ENCODE results near the gene MTFMT.
"Not testable (repeated sequence)": the region's sequence is repeated elsewhere in the genome, so short reads cannot be mapped to it uniquely, and the experiment has no call there.

The MTFMT gene

DNA sequence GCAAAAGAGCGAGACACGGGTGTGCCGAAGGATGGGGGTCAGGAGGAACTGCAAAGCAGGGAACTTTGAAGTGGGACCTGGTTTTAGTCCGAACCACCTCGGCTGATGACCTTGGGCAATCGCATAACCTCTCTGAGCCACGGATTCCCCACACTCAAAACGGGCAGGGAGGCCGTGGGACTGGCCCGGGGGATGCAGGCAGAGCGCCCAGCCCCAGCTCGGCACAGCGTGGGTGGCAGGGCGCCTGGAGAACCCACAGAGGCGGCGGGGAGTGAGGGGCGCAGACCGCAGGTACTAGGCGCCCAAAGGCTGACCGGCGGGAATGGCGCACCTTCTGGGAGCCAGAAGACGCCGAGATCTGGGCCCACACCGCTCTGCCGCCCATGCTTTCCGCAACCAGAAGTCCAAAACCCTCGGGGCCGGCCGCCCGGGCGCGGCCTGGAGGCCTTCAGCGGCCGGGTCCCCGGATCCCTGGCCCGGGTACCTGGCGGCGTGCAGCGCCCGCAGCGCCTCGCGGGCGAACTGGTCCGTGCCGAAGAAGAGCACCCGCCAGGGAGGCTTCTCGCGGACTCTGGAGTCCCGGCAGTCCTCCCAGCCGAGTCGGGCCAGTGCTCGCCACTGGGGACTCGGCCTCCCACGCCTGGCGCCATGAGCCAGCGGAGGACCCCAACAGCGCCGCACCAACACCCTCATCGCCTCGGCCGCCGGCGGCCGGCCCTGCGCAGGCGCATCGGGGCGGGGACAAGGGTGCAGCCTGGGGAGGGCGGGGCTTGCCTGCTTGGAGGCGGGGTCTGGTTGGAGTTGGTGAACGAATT is at the start of gene MTFMT:
TSS of gene MTFMT (minus strand) at position 719 of the 815 bp plus-strand sequence. CDS start at position 693, 26 bp downstream.
- TF ChIP-seq, protein P1, sequence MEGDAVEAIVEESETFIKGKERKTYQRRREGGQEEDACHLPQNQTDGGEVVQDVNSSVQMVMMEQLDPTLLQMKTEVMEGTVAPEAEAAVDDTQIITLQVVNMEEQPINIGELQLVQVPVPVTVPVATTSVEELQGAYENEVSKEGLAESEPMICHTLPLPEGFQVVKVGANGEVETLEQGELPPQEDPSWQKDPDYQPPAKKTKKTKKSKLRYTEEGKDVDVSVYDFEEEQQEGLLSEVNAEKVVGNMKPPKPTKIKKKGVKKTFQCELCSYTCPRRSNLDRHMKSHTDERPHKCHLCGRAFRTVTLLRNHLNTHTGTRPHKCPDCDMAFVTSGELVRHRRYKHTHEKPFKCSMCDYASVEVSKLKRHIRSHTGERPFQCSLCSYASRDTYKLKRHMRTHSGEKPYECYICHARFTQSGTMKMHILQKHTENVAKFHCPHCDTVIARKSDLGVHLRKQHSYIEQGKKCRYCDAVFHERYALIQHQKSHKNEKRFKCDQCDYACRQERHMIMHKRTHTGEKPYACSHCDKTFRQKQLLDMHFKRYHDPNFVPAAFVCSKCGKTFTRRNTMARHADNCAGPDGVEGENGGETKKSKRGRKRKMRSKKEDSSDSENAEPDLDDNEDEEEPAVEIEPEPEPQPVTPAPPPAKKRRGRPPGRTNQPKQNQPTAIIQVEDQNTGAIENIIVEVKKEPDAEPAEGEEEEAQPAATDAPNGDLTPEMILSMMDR (IDR thresholded peaks at IDR 0.05; ENCODE audit: insufficient read depth, low read length, poor library complexity, severe bottlenecking): no peak
- H3K36me3 ChIP-seq (ENCODE audit: control insufficient read depth, insufficient read depth, low read length): peaks cover 1% of the 10 kb centered on the region; the same call in 1 of the 2 replicates
- peak; percentile 90 for DNase-seq (ENCODE audit: extremely low read depth, insufficient read length)

DNA sequence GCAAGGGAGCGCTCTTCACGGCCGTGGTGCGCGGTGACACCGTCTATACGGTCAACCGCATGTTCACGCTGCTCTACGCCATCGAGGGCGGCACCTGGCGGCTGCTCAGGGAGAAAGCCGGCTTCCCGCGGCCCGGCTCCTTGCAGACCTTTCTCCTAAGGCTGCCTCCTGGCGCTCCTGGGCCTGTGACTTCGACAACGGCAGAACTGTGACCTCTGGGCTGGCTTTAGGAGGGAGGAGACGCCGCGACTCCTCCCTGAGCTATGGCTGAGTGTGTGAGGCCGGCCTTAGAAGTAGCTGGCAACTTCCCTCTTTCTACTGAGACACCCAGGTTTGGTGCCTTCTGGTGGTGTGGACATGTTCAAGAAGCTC is 48.5 kb upstream of the MTFMT start:
- no peaks in the 10 kb centered on the region for H3K36me3 ChIP-seq (ENCODE audit: control insufficient read depth, insufficient read depth, low read length)
- H3K4me3 ChIP-seq (replicated peaks; ENCODE audit: low read depth, low read length): no peak overlapping the region
- no peaks in the 10 kb centered on the region; the same call in 1 of the 2 replicates for H3K27me3 ChIP-seq (replicated peaks; ENCODE audit: control insufficient read depth, insufficient read depth, low read length)
- TF ChIP-seq, protein P1 (IDR thresholded peaks at IDR 0.05; ENCODE audit: insufficient read depth, low read length, poor library complexity, severe bottlenecking): peak; percentile 25
- peak; percentile 47 for DNase-seq (ENCODE audit: extremely low read depth, insufficient read length)

More for the DNA sequence above, at the start of gene MTFMT:
- no peaks in the 10 kb centered on the region for H3K27me3 ChIP-seq (replicated peaks; ENCODE audit: control insufficient read depth, insufficient read depth, low read length)
- peak within 1 kb of the TSS; percentile 90 for H3K4me3 ChIP-seq (replicated peaks; ENCODE audit: low read depth, low read length)

DNA sequence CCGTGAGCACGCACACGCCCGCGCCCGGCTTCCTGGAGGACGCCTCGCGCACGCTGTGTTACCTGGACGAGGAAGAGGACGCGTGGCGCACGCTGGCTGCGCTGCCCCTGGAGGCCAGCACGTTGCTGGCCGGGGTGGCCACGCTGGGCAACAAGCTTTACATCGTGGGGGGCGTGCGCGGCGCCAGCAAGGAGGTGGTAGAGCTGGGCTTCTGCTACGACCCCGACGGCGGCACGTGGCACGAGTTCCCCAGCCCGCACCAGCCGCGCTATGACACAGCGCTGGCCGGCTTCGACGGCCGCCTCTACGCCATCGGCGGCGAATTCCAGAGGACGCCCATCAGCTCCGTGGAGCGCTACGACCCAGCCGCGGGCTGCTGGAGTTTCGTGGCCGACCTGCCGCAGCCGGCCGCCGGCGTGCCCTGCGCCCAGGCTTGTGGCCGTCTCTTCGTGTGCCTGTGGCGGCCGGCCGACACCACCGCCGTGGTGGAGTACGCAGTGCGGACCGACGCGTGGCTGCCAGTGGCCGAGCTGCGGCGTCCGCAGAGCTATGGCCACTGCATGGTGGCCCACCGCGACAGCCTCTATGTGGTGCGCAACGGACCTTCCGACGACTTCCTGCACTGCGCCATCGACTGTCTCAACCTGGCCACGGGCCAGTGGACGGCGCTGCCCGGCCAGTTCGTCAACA is 48.0 kb upstream of the MTFMT start:
- no peak for DNase-seq (ENCODE audit: extremely low read depth, insufficient read length)
- TF ChIP-seq, protein P1 (IDR thresholded peaks at IDR 0.05; ENCODE audit: insufficient read depth, low read length, poor library complexity, severe bottlenecking): no peak
- no peak overlapping the region for H3K4me3 ChIP-seq (replicated peaks; ENCODE audit: low read depth, low read length)
- no peaks in the 10 kb centered on the region; the same call in 1 of the 2 replicates for H3K27me3 ChIP-seq (replicated peaks; ENCODE audit: control insufficient read depth, insufficient read depth, low read length)
- no peaks in the 10 kb centered on the region for H3K36me3 ChIP-seq (ENCODE audit: control insufficient read depth, insufficient read depth, low read length)

DNA sequence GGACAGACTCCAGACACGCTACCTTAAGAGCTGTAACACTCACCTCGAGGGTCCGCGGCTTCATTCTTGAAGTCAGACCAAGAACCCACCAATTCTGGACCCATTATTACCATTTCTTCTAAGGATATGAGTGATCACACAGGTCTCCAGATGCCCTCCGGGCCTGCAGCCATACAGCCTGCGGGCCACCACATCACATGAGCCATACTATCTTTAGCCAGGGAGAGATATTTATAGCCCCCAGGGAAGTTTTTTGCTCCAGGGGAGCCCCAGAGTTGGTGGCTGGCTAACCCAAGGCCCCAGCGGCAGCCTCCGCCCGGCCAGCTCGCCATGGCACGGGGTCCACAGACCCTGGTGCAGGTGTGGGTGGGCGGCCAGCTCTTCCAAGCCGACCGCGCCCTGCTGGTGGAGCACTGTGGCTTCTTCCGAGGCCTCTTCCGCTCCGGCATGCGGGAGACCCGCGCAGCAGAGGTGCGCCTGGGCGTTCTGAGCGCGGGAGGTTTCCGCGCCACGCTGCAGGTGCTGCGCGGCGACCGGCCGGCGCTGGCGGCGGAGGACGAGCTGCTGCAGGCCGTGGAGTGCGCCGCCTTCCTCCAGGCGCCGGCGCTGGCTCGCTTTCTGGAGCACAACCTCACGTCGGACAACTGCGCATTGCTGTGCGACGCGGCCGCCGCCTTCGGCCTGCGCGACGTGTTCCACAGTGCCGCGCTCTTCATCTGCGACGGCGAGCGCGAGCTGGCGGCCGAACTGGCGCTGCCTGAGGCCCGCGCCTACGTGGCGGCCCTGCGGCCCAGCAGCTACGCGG is 47.2 kb upstream of the MTFMT start, which contains the start of gene KBTBD13:
TSS of gene KBTBD13 (plus strand) at position 261 of the 805 bp plus-strand sequence. CDS start at position 331, 70 bp downstream.
- TF ChIP-seq, protein P1 (IDR thresholded peaks at IDR 0.05; ENCODE audit: insufficient read depth, low read length, poor library complexity, severe bottlenecking): no peak
- no peak within 1 kb of the TSS for H3K4me3 ChIP-seq (replicated peaks; ENCODE audit: low read depth, low read length)
- H3K36me3 ChIP-seq (ENCODE audit: control insufficient read depth, insufficient read depth, low read length): no peaks in the 10 kb centered on the region
- DNase-seq (ENCODE audit: extremely low read depth, insufficient read length): no peak
- H3K27me3 ChIP-seq (replicated peaks; ENCODE audit: control insufficient read depth, insufficient read depth, low read length): no peaks in the 10 kb centered on the region; the same call in 1 of the 2 replicates

DNA sequence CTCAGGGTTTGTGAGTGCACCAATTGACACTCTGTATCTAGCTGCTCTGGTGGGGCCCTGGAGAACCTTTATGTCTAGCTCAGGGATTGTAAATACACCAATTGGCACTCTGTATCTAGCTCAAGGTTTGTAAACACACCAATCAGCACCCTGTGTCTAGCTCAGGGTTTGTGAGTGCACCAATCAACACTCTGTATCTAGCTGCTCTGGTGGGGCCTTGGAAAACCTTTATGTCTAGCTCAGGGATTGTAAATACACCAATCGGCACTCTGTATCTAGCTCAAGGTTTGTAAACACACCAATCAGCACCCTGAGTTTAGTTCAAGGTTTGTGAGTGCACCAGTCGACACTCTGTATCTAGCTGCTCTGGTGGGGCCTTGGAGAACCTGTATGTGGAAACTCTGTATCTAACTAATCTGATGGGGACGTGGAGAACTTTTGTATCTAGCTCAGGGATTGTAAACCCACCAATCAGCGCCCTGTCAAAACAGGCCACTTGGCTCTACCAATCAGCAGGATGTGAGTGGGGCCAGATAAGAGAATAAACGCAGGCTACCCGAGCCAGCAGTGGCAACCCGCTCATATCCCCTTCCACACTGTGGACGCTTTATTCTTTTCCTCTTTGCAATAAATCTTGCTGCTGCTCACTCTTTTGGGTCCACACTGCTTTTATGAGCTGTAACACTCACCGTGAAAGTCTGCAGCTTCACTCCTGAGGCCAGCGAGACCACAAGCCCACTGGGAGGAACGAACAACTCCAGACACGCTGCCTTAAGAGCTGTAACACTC is 46.4 kb upstream of the MTFMT start:
- H3K36me3 ChIP-seq (ENCODE audit: control insufficient read depth, insufficient read depth, low read length); DNase-seq (ENCODE audit: extremely low read depth, insufficient read length); H3K4me3 ChIP-seq (replicated peaks; ENCODE audit: low read depth, low read length); H3K27me3 ChIP-seq (replicated peaks; ENCODE audit: control insufficient read depth, insufficient read depth, low read length): not testable (repeated sequence)

DNA sequence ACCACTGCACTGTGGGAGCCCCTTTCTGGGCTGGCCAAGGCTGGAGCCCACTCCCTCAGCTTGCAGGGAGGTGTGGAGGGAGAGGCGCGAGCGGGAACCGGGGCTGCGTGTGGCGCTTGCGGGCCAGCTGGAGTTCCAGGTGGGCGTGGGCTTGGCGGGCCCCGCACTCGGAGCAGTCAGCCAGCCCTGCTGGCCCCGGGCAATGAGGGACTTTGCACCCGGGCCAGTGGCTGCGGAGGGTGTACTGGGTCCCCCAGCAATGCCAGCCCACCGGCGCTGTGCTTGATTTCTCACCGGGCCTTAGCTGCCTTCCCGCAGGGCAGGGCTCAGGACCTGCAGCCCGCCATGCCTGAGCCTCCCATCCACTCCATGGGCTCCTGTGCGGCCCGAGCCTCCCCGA is 45.5 kb upstream of the MTFMT start:
- not testable (repeated sequence) for H3K36me3 ChIP-seq (ENCODE audit: control insufficient read depth, insufficient read depth, low read length); H3K4me3 ChIP-seq (replicated peaks; ENCODE audit: low read depth, low read length); DNase-seq (ENCODE audit: extremely low read depth, insufficient read length); H3K27me3 ChIP-seq (replicated peaks; ENCODE audit: control insufficient read depth, insufficient read depth, low read length)
